Islet of Langerhans (tissue), 1 donor: ENCODE results near the gene RCBTB2.
"Not testable (repeated sequence)": the region's sequence is repeated elsewhere in the genome, so short reads cannot be mapped to it uniquely, and the experiment has no call there.

ENCODE experiments used
- FAIRE-seq: peaks from one replicate; lab custom pipeline; 2011; peaks lifted over from hg19 to GRCh38; lab: Jason Lieb, UNC

RCBTB2 gene

DNA sequence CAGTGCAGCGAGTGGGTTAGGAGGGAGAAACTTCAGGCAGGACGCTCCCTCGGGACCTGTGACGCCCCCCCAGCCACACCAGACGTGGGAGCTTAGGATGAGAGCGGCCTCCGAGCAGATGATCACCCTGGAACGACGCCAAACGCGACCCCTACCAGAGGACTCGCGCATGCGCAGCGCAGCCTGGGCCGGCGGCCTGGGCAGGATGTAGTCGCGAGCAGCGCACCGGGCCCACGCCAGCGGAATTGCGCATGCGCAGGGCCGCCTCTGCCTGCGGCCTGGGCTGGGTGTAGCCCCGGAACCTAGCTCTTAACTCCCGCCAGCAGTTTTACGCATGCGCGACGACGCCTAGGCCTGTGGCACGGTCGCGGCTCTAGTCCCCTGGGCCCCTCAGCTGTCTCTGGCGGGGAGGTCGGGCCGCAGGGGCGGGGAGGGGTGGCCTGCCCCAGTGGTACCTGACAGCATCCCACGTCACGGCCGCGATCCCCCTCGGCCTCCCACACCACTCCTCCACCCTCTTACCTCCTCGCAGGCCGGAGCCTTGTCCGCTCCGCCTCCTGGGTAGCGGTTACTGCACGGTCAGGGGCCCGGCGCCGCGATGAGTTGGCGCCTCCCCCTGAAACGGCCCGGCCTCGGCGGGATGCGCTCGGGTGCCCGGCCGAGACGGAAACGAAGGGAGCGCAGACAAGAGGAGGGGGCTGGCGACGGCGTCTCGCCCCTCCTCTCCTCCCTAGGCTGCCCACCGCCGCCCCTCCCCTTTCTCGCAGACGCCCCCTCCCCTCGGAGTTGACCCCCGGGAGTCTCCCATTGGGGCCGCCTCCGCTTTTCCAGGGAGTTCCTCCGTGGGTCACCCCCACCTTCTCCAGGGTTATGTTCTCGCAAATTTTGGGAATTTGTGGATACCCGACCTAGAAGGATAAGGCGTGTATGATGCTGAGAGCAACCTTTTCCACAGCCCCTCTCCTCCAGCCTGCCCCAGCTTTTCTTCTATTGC, at the start of gene RCBTB2:
Gene RCBTB2, minus strand, starts transcription at position 575 of the 994 bp plus-strand sequence. CDS start 11,141 bp downstream, outside the sequence.
- no peak for FAIRE-seq

- no peak for FAIRE-seq
Observed at GRCh38 chr13:48582084-48582483, 49.2 kb upstream of the RCBTB2 start.

DNA sequence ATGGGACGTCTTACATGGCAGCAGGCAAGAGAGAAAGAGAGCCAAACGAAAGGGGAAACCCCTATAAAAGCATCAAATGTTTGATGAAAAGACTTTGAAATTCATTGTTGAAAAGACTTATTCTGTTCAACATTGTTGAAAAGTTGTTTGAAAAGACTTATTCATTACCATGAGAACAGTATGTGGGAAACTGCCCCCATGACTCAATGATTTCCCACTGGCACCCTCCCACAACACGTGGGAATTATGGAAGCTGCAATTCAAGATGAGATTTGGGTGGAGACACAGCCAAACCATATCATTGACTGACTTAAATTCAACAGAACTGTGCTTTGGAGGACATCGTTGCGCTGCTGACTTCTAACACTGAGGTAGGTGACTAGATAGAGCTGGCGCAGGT, 48.0 kb upstream of the RCBTB2 start:
- FAIRE-seq, result no peak

GRCh38 chr13:48580185-48580803, 47.4 kb upstream of the RCBTB2 start:
- peak; percentile 96 for FAIRE-seq

DNA sequence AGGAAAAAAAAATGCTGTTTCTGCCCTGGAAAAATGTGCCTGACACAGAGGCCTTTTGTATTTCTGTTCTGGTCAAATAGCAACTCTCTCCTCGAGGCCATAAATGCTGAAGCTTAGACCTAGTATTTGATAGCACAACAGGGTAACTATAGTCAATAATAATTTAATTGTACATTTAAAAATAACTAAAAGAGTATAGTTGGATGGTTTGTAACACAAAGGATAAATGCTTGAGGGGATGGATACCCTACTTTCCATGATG, 47.0 kb upstream of the RCBTB2 start:
- FAIRE-seq, result not testable (repeated sequence)

GRCh38 chr13:48579165-48579918, 46.5 kb upstream of the RCBTB2 start:
- FAIRE-seq, result no peak

- FAIRE-seq, result no peak
Observed at GRCh38 chr13:48578516-48579164, 45.8 kb upstream of the RCBTB2 start.

- no peak for FAIRE-seq
Observed at GRCh38 chr13:48576448-48577010, 43.6 kb upstream of the RCBTB2 start.

GRCh38 chr13:48575031-48575430, 42.2 kb upstream of the RCBTB2 start:
- no peak for FAIRE-seq

- no peak for FAIRE-seq
Observed at GRCh38 chr13:48574041-48574796, 41.3 kb upstream of the RCBTB2 start.

DNA sequence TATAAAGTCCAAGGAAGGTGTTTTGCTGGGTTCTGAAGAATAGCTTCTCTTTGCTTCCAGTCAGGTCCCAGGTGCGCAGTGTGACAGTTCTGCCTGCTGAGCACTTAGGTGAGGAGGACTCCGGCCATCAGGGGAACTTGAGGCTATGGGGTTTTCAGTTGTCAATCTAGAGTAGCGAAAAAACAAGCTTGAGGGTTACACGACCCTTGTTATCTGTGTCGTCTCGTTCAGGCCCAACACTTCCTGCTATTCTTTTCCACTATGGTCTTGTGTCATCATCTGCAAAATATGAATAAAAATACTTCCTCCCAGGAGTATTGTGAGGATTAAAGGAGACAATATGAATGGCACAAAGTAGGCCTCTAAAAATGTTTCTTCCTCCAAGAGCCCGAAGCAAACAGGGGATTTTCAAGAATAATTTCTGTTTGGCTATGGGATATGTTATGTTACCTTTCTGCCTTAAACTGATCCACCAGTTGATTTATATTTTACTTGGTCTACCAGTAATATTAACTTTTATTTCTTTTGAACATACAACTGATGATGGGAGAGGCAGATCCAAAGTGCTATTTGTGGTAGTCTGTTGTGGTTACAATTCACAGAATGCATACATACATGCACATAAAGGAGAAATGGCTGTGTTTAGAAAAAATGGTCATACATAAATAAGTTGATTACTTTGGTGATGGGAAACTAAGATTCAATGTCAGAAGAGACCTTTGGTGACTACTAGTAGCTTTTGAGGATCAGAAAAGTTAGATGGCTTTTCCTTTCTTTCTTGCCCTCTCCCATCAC, 40.5 kb upstream of the RCBTB2 start:
- no peak for FAIRE-seq

- FAIRE-seq, result no peak
Observed at GRCh38 chr13:48571126-48571913, 38.4 kb upstream of the RCBTB2 start.

DNA sequence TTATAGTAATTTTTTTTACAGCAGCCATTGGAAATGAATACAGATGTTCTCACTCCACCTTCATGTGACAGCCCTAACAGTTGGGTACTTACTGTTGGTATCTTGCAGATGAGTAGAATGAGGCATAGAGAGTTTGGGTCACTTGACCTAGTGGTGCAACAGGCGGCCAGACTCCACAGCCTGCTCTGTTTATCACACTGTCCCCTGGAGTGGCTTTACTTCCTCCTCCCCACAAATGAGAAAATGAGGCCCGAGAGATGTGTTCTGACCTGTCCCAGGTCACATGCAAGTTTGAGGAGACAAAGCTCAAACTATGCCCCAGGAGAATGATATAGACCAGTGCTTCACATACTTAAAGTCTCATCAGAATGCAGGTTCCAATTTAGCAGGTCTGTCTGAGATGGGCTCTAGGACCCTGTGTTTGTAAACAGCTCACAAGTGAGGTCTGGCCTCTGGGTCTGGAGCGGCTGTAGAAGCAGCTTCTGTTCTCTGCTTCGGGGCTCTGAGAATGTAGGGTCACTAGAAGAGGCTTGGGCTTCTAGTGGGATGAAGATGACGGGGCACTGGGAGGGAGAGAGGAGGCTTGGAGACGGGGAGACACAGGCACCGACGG, 37.4 kb upstream of the RCBTB2 start:
- no peak for FAIRE-seq

DNA sequence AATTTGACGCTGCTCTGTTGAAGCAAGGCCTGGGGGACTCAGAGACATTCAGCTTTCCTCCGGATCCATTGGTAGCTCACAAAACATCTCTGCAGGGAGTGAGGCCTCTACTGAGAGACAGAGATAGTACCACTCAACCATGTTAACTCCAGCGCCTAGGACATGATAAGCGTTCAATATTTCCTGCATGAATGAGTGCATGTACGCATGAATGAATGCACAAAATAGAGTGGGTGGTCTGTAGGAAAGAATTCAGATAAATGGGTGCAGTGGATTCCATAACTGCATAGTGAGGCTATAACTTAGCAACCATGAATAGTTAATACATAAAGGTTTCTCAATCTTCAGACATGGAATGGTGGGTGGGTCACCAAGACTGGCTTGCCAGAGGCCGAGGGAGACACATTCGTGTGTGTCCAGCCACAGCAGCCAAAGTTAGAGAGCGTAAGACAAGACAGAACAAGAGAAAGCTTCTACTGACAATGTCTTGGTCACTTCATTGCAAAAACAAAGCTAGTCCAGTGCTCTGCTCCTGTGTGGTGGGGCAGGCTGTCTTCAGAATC, 36.3 kb upstream of the RCBTB2 start:
- FAIRE-seq, result no peak

GRCh38 chr13:48568370-48569103, 35.7 kb upstream of the RCBTB2 start:
- FAIRE-seq, result no peak

DNA sequence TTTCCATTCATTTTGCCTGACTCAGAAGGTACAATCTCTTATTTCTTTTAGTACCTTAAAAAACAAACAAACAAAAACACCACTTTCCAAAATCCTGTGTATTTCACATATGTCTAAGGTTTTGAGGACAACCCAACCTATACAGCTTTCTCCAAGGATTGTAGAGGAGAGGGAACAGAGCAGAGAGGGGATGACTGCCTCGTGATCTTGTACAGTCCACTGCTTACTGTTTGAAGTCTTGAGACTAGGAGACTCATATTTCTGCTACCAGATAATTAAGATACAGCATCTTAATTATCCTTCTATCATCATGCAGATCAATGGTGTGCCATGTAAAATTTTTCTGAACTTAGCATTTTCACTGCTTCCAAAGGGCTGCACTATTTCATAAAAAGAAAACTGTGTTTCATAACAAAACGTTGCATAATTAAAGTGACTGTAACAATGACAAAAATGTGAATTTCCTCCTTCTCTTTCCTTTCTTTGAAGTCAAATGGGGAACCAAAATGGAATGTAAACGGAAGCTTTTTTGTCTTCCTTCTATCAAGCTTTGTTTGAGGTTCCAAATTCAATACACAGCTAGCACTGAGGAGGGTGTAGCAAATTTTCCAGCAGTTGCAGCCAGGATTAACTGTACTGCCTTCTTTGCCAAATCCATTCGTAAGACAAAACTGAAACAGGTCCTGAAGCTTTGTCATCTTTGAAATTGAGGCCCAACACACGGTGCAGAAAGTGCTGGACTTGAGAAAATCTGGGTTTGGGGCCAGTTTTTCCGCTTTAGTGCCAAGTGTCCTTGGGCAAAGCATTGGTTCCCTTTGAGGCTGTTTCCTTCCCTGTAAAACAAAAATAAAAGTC, 34.9 kb upstream of the RCBTB2 start:
- no peak for FAIRE-seq

DNA sequence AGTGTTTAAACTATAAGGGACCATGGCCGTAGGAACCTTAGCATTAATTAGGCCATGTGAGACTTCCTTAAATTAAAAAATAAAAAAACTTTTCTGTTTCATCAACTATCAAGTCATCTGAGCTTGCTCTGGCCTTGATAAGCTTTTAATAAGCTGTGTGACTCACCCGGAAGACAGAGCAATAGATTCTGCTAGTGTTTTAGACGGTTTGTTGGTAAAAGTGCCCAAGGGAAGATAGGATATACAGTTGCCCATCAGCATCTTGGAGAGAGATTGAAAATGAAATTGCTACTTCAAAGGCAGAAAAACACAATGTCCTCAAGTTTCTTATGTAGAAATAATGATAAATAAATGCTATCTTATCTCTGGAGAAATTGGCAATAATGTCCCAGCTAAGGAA, 31.2 kb upstream of the RCBTB2 start:
- peak; percentile 94 for FAIRE-seq
